IMR-90 (cell line): ENCODE data around the gene GRN. TPM values are rescaled to one million over a fixed set of nuclear protein-coding genes. Genes with fewer than 3 reads are reported as not detected.
"Not testable (repeated sequence)": the region's sequence is repeated elsewhere in the genome, so short reads cannot be mapped to it uniquely, and the experiment has no call there.

Experiments
- ATAC-seq: fragments of 200-7000 bp; cut with Tn5 transposase; 2 replicates; pipeline ENCODE4 v1.9.1; 2020; ENCODE audit warnings: low read depth, mild to moderate bottlenecking, moderate library complexity
- BruUV-seq: library from RNA; stranded (reverse); fragments of 400-500 nt; replicated peaks from 2 replicates; lab custom pipeline; 2021; lab: Mats Ljungman, UMichigan
- CTCF ChIA-PET: fragments of 300-600 bp; formaldehyde crosslinking; extraction: SDS; loops from one replicate; lab custom pipeline; 2021; ENCODE audit warnings: antibody characterized with exemption; lab: Yijun Ruan, JAX
- POLR2A ChIA-PET: fragments of 300-600 bp; sonication (Branson Sonifier 250); formaldehyde crosslinking; loops from one replicate; lab custom pipeline; 2022; ENCODE audit warnings: antibody characterized with exemption; ENCODE audit not compliant: unreplicated experiment; lab: Charles Lee
- DNase-seq: peaks from one replicate; pipeline ENCODE4 v3.0.0; 2013
- H2AFZ ChIP-seq: replicated peaks from 2 replicates; pipeline ENCODE3; 2013; ENCODE audit warnings: low read length, mild to moderate bottlenecking; ENCODE audit not compliant: poor library complexity
- H2AK5ac ChIP-seq: 2 replicates; pipeline ENCODE4 v1.6.1; 2013; ENCODE audit warnings: low read depth, low read length, inconsistent platforms
- H2AK9ac ChIP-seq: replicated peaks from 2 replicates; pipeline ENCODE3; 2013; ENCODE audit warnings: mild to moderate bottlenecking, low read depth, low read length, moderate library complexity; ENCODE audit not compliant: poor library complexity
- H2BK120ac ChIP-seq: 2 replicates; pipeline ENCODE4 v1.6.1; 2013; ENCODE audit warnings: low read depth, low read length, inconsistent platforms
- H2BK15ac ChIP-seq: 3 replicates; pipeline ENCODE4 v1.6.1; 2013; ENCODE audit warnings: low read depth, low read length, inconsistent platforms
- H2BK20ac ChIP-seq: 2 replicates; pipeline ENCODE4 v1.6.1; 2013; ENCODE audit warnings: low read depth, mild to moderate bottlenecking, inconsistent platforms, low read length, moderate library complexity
- H2BK5ac ChIP-seq: 2 replicates; pipeline ENCODE4 v1.6.1; 2013; ENCODE audit warnings: mild to moderate bottlenecking, low read depth, low read length, inconsistent platforms; ENCODE audit not compliant: poor library complexity, severe bottlenecking
- H3K14ac ChIP-seq: replicated peaks from 2 replicates; pipeline ENCODE4 v1.6.1; 2013; ENCODE audit warnings: low read depth, low read length, inconsistent platforms
- H3K18ac ChIP-seq: 2 replicates; pipeline ENCODE4 v1.6.1; 2013; ENCODE audit warnings: low read depth, low read length, control low read depth
- H3K23ac ChIP-seq: 2 replicates; pipeline ENCODE4 v1.6.1; 2013; ENCODE audit warnings: low read depth, low read length, inconsistent platforms
- H3K27ac ChIP-seq: 2 replicates; pipeline ENCODE4 v1.5.1; 2013; ENCODE audit warnings: mild to moderate bottlenecking, control low read depth, low read length; ENCODE audit not compliant: insufficient read depth
- H3K27me3 ChIP-seq: 2 replicates; pipeline ENCODE4 v1.6.1; 2013; ENCODE audit warnings: low read length; ENCODE audit not compliant: control insufficient read depth, insufficient read depth
- H3K36me3 ChIP-seq: 2 replicates; pipeline ENCODE4 v1.6.1; 2013; ENCODE audit warnings: low read length, mixed read lengths; ENCODE audit not compliant: control insufficient read depth, insufficient read depth
- H3K4ac ChIP-seq: 2 replicates; pipeline ENCODE4 v1.6.1; 2013; ENCODE audit warnings: low read depth, low read length, inconsistent platforms
- H3K4me1 ChIP-seq: 2 replicates; pipeline ENCODE4 v1.6.1; 2013; ENCODE audit warnings: low read length, mixed read lengths; ENCODE audit not compliant: control insufficient read depth, insufficient read depth
- H3K4me2 ChIP-seq: 2 replicates; pipeline ENCODE4 v1.6.1; 2013; ENCODE audit warnings: low read depth, mild to moderate bottlenecking, control low read depth, low read length, moderate library complexity
- H3K4me3 ChIP-seq: 2 replicates; pipeline ENCODE4 v1.5.1; 2013; ENCODE audit warnings: low read depth, mild to moderate bottlenecking, control low read depth, low read length, moderate library complexity; ENCODE audit not compliant: insufficient read depth
- H3K56ac ChIP-seq: 2 replicates; pipeline ENCODE4 v1.6.1; 2013; ENCODE audit warnings: low read length, inconsistent platforms; ENCODE audit not compliant: insufficient read depth; ENCODE audit errors: extremely low read depth
- H3K79me1 ChIP-seq, 2 experiments: 2 replicates each; pipeline ENCODE4 v1.6.1; 2013; ENCODE audit warnings: low read length in 2 of 2, inconsistent platforms in 1 of 2, low read depth in 1 of 2
- H3K9ac ChIP-seq: 2 replicates; pipeline ENCODE4 v1.6.1; 2013; ENCODE audit warnings: low read depth, low read length, control low read depth
- H3K9me1 ChIP-seq: 2 replicates; pipeline ENCODE4 v1.6.1; 2013; ENCODE audit warnings: low read length, inconsistent platforms; ENCODE audit not compliant: insufficient read depth
- H3K9me3 ChIP-seq: 2 replicates; pipeline ENCODE4 v1.6.1; 2013; ENCODE audit warnings: low read length; ENCODE audit not compliant: control insufficient read depth, insufficient read depth
- H4K20me1 ChIP-seq: 2 replicates; pipeline ENCODE4 v1.6.1; 2013; ENCODE audit warnings: low read length, inconsistent platforms; ENCODE audit not compliant: insufficient read depth
- H4K5ac ChIP-seq: 2 replicates; pipeline ENCODE4 v1.6.1; 2013; ENCODE audit warnings: mild to moderate bottlenecking, low read depth, low read length, control low read depth
- H4K8ac ChIP-seq, 2 experiments: 2 replicates each; pipeline ENCODE4 v1.6.1; 2013; ENCODE audit warnings: low read depth in 2 of 2, low read length in 2 of 2, control low read depth in 1 of 2, inconsistent platforms in 1 of 2
- H4K91ac ChIP-seq: 2 replicates; pipeline ENCODE4 v1.6.1; 2013; ENCODE audit warnings: low read depth, low read length, inconsistent platforms; ENCODE audit not compliant: insufficient read depth
- CEBPB ChIP-seq: IDR thresholded peaks from 2 replicates; pipeline ENCODE4 v1.6.1; 2012; ENCODE audit warnings: low read depth, low read length, improper control_type of control experiment
- MAZ ChIP-seq: IDR thresholded peaks from 2 replicates; pipeline ENCODE4 v1.6.1; 2012; ENCODE audit warnings: low read depth, mild to moderate bottlenecking, low read length, improper control_type of control experiment, moderate library complexity, borderline replicate concordance
- MXI1 ChIP-seq: IDR thresholded peaks from 2 replicates; pipeline ENCODE4 v1.6.1; 2012; ENCODE audit warnings: low read depth, mild to moderate bottlenecking, low read length, moderate library complexity, borderline replicate concordance
- RFX5 ChIP-seq: IDR thresholded peaks from 2 replicates; pipeline ENCODE4 v1.8.0; 2012; ENCODE audit warnings: low read depth, mild to moderate bottlenecking, low read length, moderate library complexity
- SMC3 ChIP-seq: fragments of 150-350 bp; IDR thresholded peaks from 2 replicates; pipeline ENCODE4 v1.6.1; 2016; ENCODE audit warnings: low read depth, mild to moderate bottlenecking, antibody characterized with exemption, low read length, moderate library complexity
- WGBS, 2 experiments: methylation state at CpG; one replicate each; pipeline versions ENCODE4 v1.1.5 to v1.1.7; 2013; ENCODE audit warnings: missing lambda C conversion rate in 2 of 2; ENCODE audit not compliant: insufficient read length in 1 of 2; ENCODE audit errors: extremely low coverage in 2 of 2; 5-methylcytosine and 5-hydroxymethylcytosine counted together
- dilution Hi-C: fragments of 300-500 bp; cut with HindIII; formaldehyde crosslinking; loops from one replicate; pipeline ENCODE4 v1.14.3; 2018; ENCODE audit warnings: low sequenced_read_pairs; ENCODE audit not compliant: unreplicated experiment
- in situ Hi-C: fragments of 300-500 bp; cut with MboI; formaldehyde crosslinking; loops from 3 replicates; pipeline ENCODE4 v1.14.3; 2019; ENCODE audit warnings: low sequenced_read_pairs, inconsistent platforms, mixed read lengths
- intact Hi-C: fragments of 100-400 bp; cut with micrococcal nuclease; formaldehyde crosslinking; loops from 2 replicates; pipeline ENCODE4 v1.10.0; 2022
- polyA plus RNA-seq, 3 experiments: library from polyadenylated mRNA; depleted of rRNA; stranded (reverse); fragments of >200 nt; gene quantifications; 2 replicates each; pipeline ENCODE4 v1.2.3, GENCODE V29; 2012; ENCODE audit warnings: low replicate concordance in 1 of 3
- total RNA-seq: library from RNA; depleted of rRNA; stranded (reverse); fragments of >200 nt; gene quantifications from 2 replicates; pipeline ENCODE4 v1.2.3, GENCODE V29; 2012

The GRN gene
- total and polyA plus RNA-seq, 2 of the 4 experiments (the other 2 are of a cell fraction), result 38.9 to 494 TPM

GRCh38 chr17:44327715-44328449 is 17.2 kb upstream of the GRN start:
- Histone ChIP-seq H3K79me1 (peaks cover 5 to 13% of the 10 kb centered on the region in 2 experiments; a peak in 3 of 4 replicates), H4K91ac (no peak overlapping the region), H2BK5ac (no peak overlapping the region), H2BK20ac (no peak overlapping the region), H3K27ac (no peak overlapping the region), H3K4ac (no peak overlapping the region), H3K4me2 (no peak overlapping the region), H4K5ac (no peak overlapping the region), H2AK9ac (no peak overlapping the region), H2BK15ac (no peak overlapping the region; the same call in 2 of the 3 replicates), H3K27me3 (no peaks in the 10 kb centered on the region), H3K36me3 (no peaks in the 10 kb centered on the region), H2BK120ac (no peak overlapping the region), H2AFZ (peak overlapping the region; percentile 85), H3K4me3 (no peak overlapping the region), H3K23ac (no peak overlapping the region), H3K18ac (no peak overlapping the region), H3K9ac (no peak overlapping the region), H3K9me3 (no peaks in the 10 kb centered on the region), H2AK5ac (no peak overlapping the region), H4K20me1 (peaks cover 7% of the 10 kb centered on the region), H4K8ac (no peak overlapping the region; a peak in 2 of 4 replicates), H3K56ac (no peak overlapping the region), H3K4me1 (peaks cover 9% of the 10 kb centered on the region), H3K9me1 (peaks cover 11% of the 10 kb centered on the region), H3K14ac (no peak overlapping the region)
- in situ Hi-C loops (loop anchor here (5.0 kb wide), 1 partner anchor 106 kb away; no protein-coding TSS in a partner anchor), intact Hi-C loops (loop anchor here (5.0 kb wide), 1 partner anchor 126 kb away; no protein-coding TSS in a partner anchor), dilution Hi-C loops (no loop called here)
- ATAC-seq (no peak), DNase-seq (no peak)
- WGBS, 2 experiments, result 100% methylated on average over 1 of the region's 7 CpGs; no CpG with 5 or more reads in 1 of the 2 experiments
- TF ChIP-seq RFX5, result no peak
- no peak for TF ChIP-seq MXI1
- no peak for TF ChIP-seq MAZ
- TF ChIP-seq CEBPB, result no peak
- no peak for TF ChIP-seq SMC3
- ChIA-PET CTCF (interaction anchor here (1.2 kb wide), 1 partner anchor 18 kb away, joined by 3 read pairs; no protein-coding TSS in a partner anchor), POLR2A (interaction anchor here (0.5 kb wide), 1 partner anchor 142 kb away, joined by 5 read pairs; no protein-coding TSS in a partner anchor)
- no TSS peak for BruUV-seq

GRCh38 chr17:44329516-44329915 is 15.6 kb upstream of the GRN start:
- H4K20me1 ChIP-seq, BruUV-seq, H3K4ac ChIP-seq, H2BK20ac ChIP-seq, H3K9me3 ChIP-seq, H4K8ac ChIP-seq, H3K18ac ChIP-seq, H3K27me3 ChIP-seq, H3K14ac ChIP-seq, H4K91ac ChIP-seq, H3K56ac ChIP-seq, CTCF ChIA-PET, H2AFZ ChIP-seq, DNase-seq, POLR2A ChIA-PET, H2BK5ac ChIP-seq, H2AK9ac ChIP-seq, dilution Hi-C loops, H3K36me3 ChIP-seq, H4K5ac ChIP-seq, H3K23ac ChIP-seq, H3K4me2 ChIP-seq, H2BK120ac ChIP-seq, ATAC-seq, H3K27ac ChIP-seq, H2AK5ac ChIP-seq, H3K9ac ChIP-seq, H2BK15ac ChIP-seq, H3K79me1 ChIP-seq, H3K4me1 ChIP-seq, H3K9me1 ChIP-seq, H3K4me3 ChIP-seq: not testable (repeated sequence)
- in situ Hi-C loops (loop anchor here (5.0 kb wide), 1 partner anchor 107 kb away; no protein-coding TSS in a partner anchor), intact Hi-C loops (loop anchor here (5.0 kb wide), 1 partner anchor 127 kb away; no protein-coding TSS in a partner anchor)
- WGBS, 2 experiments, result 83% methylated on average over 1 of the region's 7 CpGs; no CpG with 5 or more reads in 1 of the 2 experiments
